GM19351 (cell line): ENCODE data around the gene ABITRAM.

Source experiments
- ATAC-seq: cut with Tn5 transposase; IDR thresholded peaks from one replicate; pipeline ENCODE4 v1.9.1; 2021; ENCODE audit warnings: mild to moderate bottlenecking, moderate library complexity; ENCODE audit not compliant: unreplicated experiment

Gene ABITRAM

GRCh38 chr9:108983885-108984284, 49.7 kb downstream of the ABITRAM start:
- ATAC-seq: no peak
